ENCODE measurements around the gene LHPP. TPM values are rescaled to one million over a fixed set of nuclear protein-coding genes. Genes with fewer than 3 reads are reported as not detected.
A peak's percentile ranks its signal among the peaks of the same experiment; 100 is the strongest.

Gene LHPP
- total RNA-seq, 1 donor from 2014 or later: 2.4 TPM

DNA sequence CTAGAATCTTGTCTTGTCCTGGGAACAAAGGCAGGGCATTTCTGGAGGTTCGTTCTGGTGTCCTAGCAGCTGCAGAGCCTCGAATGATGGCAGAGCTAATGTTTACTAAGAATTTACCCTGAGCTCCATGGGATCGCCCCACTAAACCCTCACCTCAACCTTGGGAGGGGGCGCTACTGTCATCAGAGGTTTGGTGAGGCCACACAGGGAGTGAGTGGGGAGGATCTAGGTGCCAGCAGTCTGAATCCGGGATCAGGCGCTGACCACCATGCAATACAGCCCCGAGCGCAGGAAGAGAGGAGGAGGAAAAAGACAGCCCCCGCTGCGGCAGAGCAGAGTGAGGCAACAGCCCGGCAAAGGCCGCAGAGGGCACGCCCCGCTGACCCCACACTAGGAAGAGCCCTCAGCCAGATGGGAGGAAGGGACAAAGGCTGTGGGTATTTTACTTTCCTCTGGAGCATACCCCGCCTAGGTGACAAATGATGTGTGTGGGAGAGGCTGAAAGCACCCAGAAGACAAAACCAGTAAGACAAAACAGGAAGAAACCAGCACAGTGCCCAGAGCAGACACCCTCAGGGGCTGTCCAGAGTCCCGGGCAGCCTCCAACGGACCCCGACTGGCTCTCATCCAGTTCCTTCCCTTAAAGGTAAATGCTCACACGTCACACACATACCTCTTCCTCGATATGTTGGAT is 179.1 kb downstream of the LHPP start:
- DNase-seq (ENCODE audit: low read depth, low spot score): no peak

- no peak for DNase-seq (ENCODE audit: low read depth, low spot score)
Measured at GRCh38 chr10:124641282-124642087, 179.9 kb downstream of the LHPP start.

- no peak for DNase-seq (ENCODE audit: low read depth, low spot score)
Measured at GRCh38 chr10:124642088-124642710, 180.6 kb downstream of the LHPP start.

DNA sequence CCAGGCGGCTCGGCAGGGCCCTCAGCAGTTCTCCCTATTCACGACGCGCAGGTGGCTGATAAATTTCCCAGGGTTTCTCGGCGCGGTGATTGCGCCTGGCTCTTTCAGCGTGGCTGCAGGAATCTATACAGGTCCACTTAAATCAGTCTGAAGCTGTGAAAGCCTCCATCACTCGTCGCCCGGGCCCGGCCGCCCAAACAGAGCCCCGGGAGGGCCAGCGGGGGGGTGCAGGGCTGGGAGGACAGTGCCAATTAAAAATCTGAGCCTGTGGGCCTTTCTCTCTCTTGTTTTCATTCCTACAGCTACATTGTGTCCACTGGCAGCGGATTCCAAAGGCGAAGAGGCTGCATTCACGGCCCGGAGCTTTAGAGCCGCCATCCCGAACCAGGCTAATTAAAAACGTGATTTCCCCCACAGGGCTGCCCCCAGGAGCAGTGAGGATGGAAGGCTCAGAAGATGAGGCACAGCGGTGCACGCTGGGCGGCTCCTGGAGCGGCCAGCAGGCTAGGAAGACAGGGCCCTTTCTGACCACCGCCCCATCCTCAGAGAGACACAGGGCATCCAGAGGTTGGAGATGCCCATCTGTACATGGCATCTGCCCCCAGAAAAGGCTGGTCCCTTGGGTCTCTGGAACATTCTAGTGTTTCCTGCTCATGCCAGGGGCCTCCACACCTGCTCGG is 181.8 kb downstream of the LHPP start:
- DNase-seq (ENCODE audit: low read depth, low spot score): no peak

DNA sequence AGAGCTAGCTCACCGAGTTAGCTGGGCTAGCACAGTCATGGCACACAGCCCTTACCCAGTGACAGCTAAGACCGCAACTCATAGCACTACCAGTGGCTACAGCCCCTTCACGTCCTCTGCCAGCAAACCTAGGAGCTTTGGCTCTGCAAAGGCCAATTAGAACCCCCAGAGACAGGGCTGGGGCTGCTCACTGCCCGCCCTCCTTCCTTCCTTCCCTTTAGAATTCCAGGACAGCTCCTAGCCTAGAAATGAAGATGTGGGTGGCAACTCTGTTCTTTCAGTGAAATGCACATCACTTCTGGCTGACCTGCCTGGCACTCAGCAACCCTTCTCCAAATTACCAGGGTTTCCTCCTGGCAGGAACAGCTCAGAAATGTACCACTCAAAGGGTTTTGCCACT is 182.6 kb downstream of the LHPP start:
- DNase-seq (ENCODE audit: low read depth, low spot score): no peak

DNA sequence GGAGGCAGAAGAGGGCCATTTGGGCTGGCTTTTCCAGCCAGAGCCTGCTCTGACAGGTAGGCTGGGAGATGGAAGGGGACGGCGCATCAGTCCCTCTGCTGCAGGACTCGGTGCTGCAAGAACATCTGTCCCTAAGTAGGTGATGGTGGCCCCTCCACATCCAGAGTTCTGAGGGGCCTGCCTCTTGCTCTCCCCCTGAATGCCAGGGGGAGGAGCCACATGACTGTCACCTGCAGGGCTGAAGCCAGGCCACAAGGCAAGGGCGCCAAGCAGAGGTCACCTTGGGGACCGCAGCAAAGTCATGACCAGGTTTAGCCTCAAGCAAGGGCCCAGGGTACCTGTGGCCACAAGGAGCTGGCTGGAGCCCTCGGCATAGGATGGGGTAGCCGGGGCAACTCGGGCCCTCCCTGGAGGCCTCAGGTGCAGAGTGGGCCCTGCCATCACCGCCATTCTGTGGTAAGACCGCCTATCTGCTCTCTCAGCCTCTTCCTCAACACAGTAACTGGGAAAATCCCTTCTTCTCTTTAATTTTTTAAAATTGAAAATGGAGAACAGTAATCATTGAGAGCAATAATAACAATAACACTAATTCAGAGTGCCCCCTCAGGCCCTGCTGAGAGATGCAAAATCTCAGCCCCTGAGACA is 183.3 kb downstream of the LHPP start:
- DNase-seq (ENCODE audit: low read depth, low spot score): no peak

- DNase-seq (ENCODE audit: low read depth, low spot score): no peak
Measured at GRCh38 chr10:124645467-124646095, 184.0 kb downstream of the LHPP start.

DNA sequence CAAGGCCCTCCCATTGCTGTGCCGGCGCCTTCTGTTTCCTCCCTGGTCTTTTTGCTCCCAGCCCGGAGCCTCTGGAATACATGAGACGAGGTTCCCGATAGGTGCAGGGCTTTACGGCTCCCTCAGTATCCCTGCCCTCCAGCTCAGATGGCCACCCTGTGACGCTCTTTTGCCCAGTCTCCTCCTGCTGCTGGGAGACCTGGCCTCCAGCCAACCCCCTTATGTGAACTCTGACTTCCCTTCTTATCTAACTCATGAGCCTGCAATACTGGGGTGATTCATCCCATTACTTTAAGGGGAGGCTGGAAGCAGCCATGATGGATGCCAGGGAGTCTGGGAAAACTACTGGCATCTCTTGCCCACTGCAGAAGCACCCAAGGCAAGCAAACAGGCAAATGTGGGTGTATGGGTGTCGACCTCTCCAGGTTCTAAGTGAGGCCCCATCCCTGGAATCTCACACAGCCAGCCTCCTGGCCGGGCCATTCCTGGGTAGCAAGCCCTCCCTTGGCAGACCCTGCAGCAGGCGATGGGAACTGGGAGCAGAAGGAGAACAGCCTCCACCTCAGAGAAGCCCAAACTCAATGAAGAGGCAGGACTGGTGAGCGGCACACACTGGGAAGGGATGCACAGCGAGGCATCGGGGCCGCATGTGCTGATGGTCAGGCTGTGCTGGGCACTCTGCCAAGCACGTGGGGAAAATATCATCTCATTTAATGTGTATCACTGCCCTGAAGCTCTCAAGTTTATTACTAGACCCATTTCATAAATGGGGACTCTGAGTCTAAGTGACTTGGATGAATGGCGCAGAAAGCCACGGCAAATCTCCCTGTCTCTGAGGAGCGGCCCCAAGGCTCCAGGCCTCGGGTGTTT is 185.1 kb downstream of the LHPP start:
- peak; percentile 78 for DNase-seq (ENCODE audit: low read depth, low spot score)

DNA sequence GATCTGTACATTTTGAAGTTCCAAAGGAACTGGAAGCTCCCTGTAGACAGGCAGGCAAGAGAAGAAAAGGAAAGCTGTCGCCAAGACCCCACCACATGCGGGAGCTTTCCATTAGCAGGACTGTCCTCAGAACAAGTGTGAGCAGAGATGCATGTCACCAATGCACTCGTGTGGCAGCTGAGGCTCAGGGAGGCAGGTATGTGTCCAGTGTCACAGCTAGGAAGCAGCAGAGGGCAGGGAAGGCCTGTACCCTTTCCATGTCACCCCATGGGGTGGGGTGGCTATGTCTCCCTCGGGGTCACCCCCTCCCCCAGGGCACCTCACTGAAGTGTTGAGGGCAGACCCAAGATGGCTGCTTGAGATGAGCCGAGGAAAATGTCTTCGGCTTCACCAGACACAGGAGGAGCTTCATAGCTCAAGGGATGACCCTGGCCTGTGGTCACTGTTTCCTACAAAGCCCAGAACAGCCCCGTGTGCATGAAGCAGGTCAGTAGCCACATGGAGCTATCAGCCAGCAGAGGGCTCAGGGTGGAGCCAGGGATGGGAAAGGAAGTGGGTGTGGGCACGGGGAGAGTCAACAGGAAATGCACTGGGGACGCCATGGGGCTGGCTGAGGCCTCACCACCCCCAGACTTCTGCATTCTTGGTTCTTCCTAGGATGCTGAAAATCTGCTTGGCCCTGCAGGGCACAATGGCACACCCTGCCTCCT is 186.0 kb downstream of the LHPP start:
- no peak for DNase-seq (ENCODE audit: low read depth, low spot score)

- DNase-seq (ENCODE audit: low read depth, low spot score): no peak
Measured at GRCh38 chr10:124648131-124648475, 186.5 kb downstream of the LHPP start.

DNA sequence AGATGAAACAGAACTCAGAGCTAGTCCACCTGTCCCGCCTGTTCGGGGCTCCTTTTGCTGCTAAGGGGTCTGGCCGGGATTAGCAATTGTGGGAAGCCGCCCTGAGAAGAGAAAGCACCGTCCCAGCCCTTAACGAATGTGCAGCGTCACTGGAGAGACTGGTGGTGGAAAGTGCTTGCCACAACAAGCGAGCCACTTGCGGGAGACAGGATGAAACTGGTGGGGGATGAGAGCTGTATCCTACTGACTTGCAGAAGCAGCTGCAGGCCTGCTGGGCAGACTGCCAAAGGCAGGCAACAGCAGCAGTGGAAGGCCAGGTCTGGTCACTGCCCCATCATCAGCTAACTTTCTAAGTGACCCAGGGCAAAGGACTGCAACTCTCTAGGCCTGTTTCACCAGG is 187.1 kb downstream of the LHPP start:
- DNase-seq (ENCODE audit: low read depth, low spot score): peak; percentile 49

DNA sequence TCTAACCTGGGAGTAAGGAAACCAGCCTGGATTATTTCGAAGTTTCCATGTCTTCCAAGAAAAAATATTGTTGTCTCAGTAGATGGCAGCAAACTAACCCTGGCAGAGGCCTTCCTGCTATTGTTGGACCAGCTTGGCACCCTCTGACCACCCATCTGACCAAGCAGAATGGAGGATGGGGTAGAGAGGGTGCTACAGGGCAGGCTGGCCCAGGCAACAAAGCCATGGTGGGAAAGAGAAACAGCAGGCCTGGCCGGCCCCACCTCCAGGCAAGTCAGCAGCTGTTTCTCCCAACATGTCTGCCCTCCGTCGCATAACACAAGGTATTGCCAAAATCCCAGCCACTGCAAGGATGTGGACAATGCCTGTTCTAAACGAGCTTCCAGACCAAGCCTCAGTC is 187.6 kb downstream of the LHPP start:
- DNase-seq (ENCODE audit: low read depth, low spot score): no peak

DNA sequence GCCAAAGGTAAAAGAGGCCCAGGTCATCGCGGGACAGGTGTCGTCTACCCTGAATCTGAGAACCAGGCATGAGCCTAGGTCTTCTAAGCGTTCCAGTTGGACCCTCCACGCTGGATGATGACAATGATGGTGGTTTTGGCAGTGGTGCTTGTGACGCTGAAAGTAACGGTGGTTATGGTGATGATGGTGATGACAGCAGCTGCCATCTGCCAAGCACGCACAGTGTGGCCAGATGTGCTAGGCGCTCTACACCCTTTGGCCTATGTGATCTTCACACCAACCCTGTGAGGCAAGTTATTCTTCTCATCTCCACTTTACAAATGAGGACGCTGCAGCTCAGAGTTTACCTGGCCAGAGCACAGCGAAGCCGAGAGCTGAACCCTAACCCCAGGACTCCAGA is 188.6 kb downstream of the LHPP start:
- DNase-seq (ENCODE audit: low read depth, low spot score): no peak

DNA sequence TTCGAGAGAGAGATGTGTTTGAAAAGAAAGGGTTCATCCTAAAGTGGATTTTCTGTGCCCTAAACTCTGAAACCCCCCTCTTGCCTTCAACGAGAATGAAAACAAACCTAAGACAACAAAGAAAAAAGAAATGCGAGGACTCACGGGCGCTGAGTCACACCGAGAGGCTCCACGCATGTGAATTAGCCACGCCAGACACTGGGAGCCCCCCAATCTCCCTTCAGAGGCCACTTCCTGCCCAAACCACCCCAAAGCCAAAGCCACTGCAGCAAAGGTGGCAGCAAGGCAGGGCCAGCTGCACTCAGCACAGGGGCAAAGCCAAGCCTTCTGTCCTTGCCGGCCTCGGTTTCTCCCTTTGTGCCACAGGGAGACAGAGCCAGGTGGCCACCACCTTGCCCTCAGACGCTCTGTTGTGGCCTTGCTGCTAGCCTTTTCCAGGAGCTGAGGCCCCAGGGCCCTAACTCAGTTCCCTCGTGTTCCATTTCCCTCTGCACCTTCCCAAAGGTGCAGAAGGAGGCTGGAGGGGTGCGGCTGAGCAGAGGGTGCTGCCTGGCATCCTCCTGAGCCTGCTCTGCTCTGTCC is 189.3 kb downstream of the LHPP start:
- no peak for DNase-seq (ENCODE audit: low read depth, low spot score)

- DNase-seq (ENCODE audit: low read depth, low spot score): no peak
Measured at GRCh38 chr10:124651402-124651891, 189.8 kb downstream of the LHPP start.

GRCh38 chr10:124652200-124652599 is 190.6 kb downstream of the LHPP start:
- DNase-seq (ENCODE audit: low read depth, low spot score): no peak

GRCh38 chr10:124652701-124653100 is 191.1 kb downstream of the LHPP start:
- DNase-seq (ENCODE audit: low read depth, low spot score): no peak

- DNase-seq (ENCODE audit: low read depth, low spot score): no peak
Measured at GRCh38 chr10:124653311-124653710, 191.7 kb downstream of the LHPP start.

Data from pulmonary artery endothelial cell (primary cell).